K562 (cell line): ENCODE measurements around the gene JMJD1C.
"Not testable (repeated sequence)": the region's sequence is repeated elsewhere in the genome, so short reads cannot be mapped to it uniquely, and the experiment has no call there.

Experiments used
- EP300 ChIP-seq: IDR thresholded peaks from 2 replicates; pipeline ENCODE4 v1.6.1; 2012; ENCODE audit warnings: low read length, improper control_type of control experiment
- HDAC3 ChIP-seq: fragments of 450-650 bp; IDR thresholded peaks from 2 replicates; pipeline ENCODE4 v1.6.1; 2018; ENCODE audit warnings: borderline replicate concordance, mild to moderate bottlenecking, moderate library complexity; ENCODE audit not compliant: partially characterized antibody
- KDM1A ChIP-seq, 2 experiments: fragments of 450-650 bp; IDR thresholded peaks; 2 replicates each; pipeline ENCODE4 v1.6.1; 2016; ENCODE audit warnings: mild to moderate bottlenecking in 2 of 2
- KDM4B ChIP-seq, 2 experiments: fragments of 450-650 bp in 1 of 2; sonication (generic) in 1 of 2; IDR thresholded peaks; 2 replicates each; pipeline ENCODE4 v1.6.1; 2016 to 2017; ENCODE audit warnings: borderline replicate concordance in 2 of 2, antibody characterized with exemption in 1 of 2, low read depth in 1 of 2, mild to moderate bottlenecking in 1 of 2
- TEAD4 ChIP-seq, 2 experiments: sonication (generic) in 1 of 2; formaldehyde crosslinking in 1 of 2; IDR thresholded peaks; 2 replicates each; pipeline versions ENCODE4 v1.6.1 to v1.8.0; 2012 to 2022; ENCODE audit warnings: borderline replicate concordance in 1 of 2, inconsistent platforms in 1 of 2, low read length in 1 of 2, mild to moderate bottlenecking in 1 of 2, missing genetic modification reagents in 1 of 2
- TF ChIP-seq, protein P1 (sequence below), 3 experiments: IDR thresholded peaks in 2 of 3; conservative IDR thresholded peaks in 1 of 3; 2 replicates each; pipeline ENCODE4 v1.5.1; 2011 to 2012; ENCODE audit warnings: low read length in 3 of 3, mild to moderate bottlenecking in 3 of 3, control low read depth in 2 of 3, improper control_type of control experiment in 1 of 3, inconsistent platforms in 1 of 3, low read depth in 1 of 3, mixed read lengths in 1 of 3, moderate library complexity in 1 of 3; ENCODE audit not compliant: insufficient read depth in 2 of 3
- TF ChIP-seq, protein P2 (sequence below), 2 experiments: IDR thresholded peaks; 2 replicates each; pipeline ENCODE4 v1.6.1; 2011; ENCODE audit warnings: borderline replicate concordance in 1 of 2, control low read depth in 1 of 2, low read depth in 1 of 2, low read length in 1 of 2, mild to moderate bottlenecking in 1 of 2, mixed read lengths in 1 of 2, moderate library complexity in 1 of 2; ENCODE audit not compliant: insufficient read depth in 1 of 2, insufficient read length in 1 of 2, poor library complexity in 1 of 2, severe bottlenecking in 1 of 2; ENCODE audit errors: extremely low read depth in 1 of 2

GRCh38 chr10:63500551-63500950 is 34.8 kb upstream of the JMJD1C start:
- 0 out of 4 replicates have a peak, but pooled peaks of 1 of the 2 experiments have one; percentile 7 for TF ChIP-seq KDM1A (IDR thresholded peaks at IDR 0.05)
- not testable (repeated sequence) for TF ChIP-seq HDAC3; EP300; KDM4B (IDR thresholded peaks at IDR 0.05; ENCODE audit: borderline replicate concordance in 2 of 2, low read depth in 1 of 2); TEAD4 (IDR thresholded peaks at IDR 0.05; ENCODE audit: low read length); TEAD4 (CRISPR knock-in tag; IDR thresholded peaks at IDR 0.05; ENCODE audit: borderline replicate concordance)
- TF ChIP-seq, protein P1, sequence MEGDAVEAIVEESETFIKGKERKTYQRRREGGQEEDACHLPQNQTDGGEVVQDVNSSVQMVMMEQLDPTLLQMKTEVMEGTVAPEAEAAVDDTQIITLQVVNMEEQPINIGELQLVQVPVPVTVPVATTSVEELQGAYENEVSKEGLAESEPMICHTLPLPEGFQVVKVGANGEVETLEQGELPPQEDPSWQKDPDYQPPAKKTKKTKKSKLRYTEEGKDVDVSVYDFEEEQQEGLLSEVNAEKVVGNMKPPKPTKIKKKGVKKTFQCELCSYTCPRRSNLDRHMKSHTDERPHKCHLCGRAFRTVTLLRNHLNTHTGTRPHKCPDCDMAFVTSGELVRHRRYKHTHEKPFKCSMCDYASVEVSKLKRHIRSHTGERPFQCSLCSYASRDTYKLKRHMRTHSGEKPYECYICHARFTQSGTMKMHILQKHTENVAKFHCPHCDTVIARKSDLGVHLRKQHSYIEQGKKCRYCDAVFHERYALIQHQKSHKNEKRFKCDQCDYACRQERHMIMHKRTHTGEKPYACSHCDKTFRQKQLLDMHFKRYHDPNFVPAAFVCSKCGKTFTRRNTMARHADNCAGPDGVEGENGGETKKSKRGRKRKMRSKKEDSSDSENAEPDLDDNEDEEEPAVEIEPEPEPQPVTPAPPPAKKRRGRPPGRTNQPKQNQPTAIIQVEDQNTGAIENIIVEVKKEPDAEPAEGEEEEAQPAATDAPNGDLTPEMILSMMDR (IDR thresholded peaks at IDR 0.05 in 2 of 3, conservative IDR thresholded peaks at IDR 0.05 in 1 of 3; ENCODE audit: insufficient read depth in 2 of 3, low read depth in 1 of 3, low read length in 3 of 3) = not testable (repeated sequence)
- TF ChIP-seq, protein P2, sequence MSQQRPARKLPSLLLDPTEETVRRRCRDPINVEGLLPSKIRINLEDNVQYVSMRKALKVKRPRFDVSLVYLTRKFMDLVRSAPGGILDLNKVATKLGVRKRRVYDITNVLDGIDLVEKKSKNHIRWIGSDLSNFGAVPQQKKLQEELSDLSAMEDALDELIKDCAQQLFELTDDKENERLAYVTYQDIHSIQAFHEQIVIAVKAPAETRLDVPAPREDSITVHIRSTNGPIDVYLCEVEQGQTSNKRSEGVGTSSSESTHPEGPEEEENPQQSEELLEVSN (IDR thresholded peaks at IDR 0.05; ENCODE audit: borderline replicate concordance in 1 of 2, extremely low read depth in 1 of 2, insufficient read depth in 1 of 2, insufficient read length in 1 of 2, low read depth in 1 of 2, low read length in 1 of 2, poor library complexity in 1 of 2, severe bottlenecking in 1 of 2) = not testable (repeated sequence)
